Neural cell (in vitro differentiated cells): ENCODE data around the gene CRB3. TPM values are rescaled to one million over a fixed set of nuclear protein-coding genes. Genes with fewer than 3 reads are reported as not detected.

Source experiments
- H2AFZ ChIP-seq: fragments of 200-600, 300-800 bp; sonication (generic), shearing (Covaris generic); 2 replicates; pipeline ENCODE4 v1.6.0; 2014; ENCODE audit warnings: low read depth, mild to moderate bottlenecking, antibody characterized with exemption, low read length, moderate library complexity
- H3F3A ChIP-seq: fragments of 200-600 bp; shearing (Covaris generic); 2 replicates; pipeline ENCODE4 v1.6.1; 2016; ENCODE audit warnings: mild to moderate bottlenecking, moderate library complexity, mixed read lengths, antibody characterized with exemption, low read length; ENCODE audit not compliant: insufficient read depth, poor library complexity, severe bottlenecking
- H3K27ac ChIP-seq: fragments of 200-600, 300-800 bp; sonication (generic), shearing (Covaris generic); 2 replicates; pipeline ENCODE4 v1.5.1; 2014; ENCODE audit warnings: mild to moderate bottlenecking, low read length, moderate library complexity
- H3K27me3 ChIP-seq: fragments of 300-800, 200-600 bp; sonication (generic), shearing (Covaris generic); 2 replicates; pipeline ENCODE4 v1.6.0; 2014; ENCODE audit warnings: mild to moderate bottlenecking, low read depth, low read length, moderate library complexity; ENCODE audit not compliant: insufficient read depth
- H3K36me3 ChIP-seq: fragments of 300-800, 200-600 bp; sonication (generic), shearing (Covaris generic); 2 replicates; pipeline ENCODE4 v1.5.1; 2014; ENCODE audit warnings: mild to moderate bottlenecking, antibody characterized with exemption, low read length, moderate library complexity; ENCODE audit not compliant: insufficient read depth
- H3K4me2 ChIP-seq: fragments of 300-800, 200-600 bp; sonication (generic), shearing (Covaris generic); 2 replicates; pipeline ENCODE4 v1.6.0; 2014; ENCODE audit warnings: mild to moderate bottlenecking, low read length
- H3K4me3 ChIP-seq: fragments of 300-800, 200-600 bp; sonication (generic), shearing (Covaris generic); 2 replicates; pipeline ENCODE4 v1.5.1; 2014; ENCODE audit warnings: mild to moderate bottlenecking, low read length, moderate library complexity
- H3K79me2 ChIP-seq: fragments of 200-600 bp; shearing (Covaris generic); replicated peaks from 2 replicates; pipeline ENCODE4 v1.6.0; 2014; ENCODE audit warnings: mild to moderate bottlenecking, low read length, moderate library complexity; ENCODE audit not compliant: insufficient read depth
- H3K9ac ChIP-seq: fragments of 300-800, 200-600 bp; sonication (generic), shearing (Covaris generic); 2 replicates; pipeline ENCODE4 v1.6.1; 2016; ENCODE audit warnings: mild to moderate bottlenecking, low read length, mixed read lengths
- H3K9me2 ChIP-seq: fragments of 200-600 bp; shearing (Covaris generic); 2 replicates; pipeline ENCODE4 v1.6.1; 2016; ENCODE audit warnings: mild to moderate bottlenecking, low read length, mixed read lengths; ENCODE audit not compliant: insufficient read depth
- H3K9me3 ChIP-seq: fragments of 200-600, 300-800 bp; sonication (generic), shearing (Covaris generic); 2 replicates; pipeline ENCODE4 v1.6.1; 2016; ENCODE audit warnings: mild to moderate bottlenecking, mixed run types, low read length, moderate library complexity, mixed read lengths
- H4K20me1 ChIP-seq: fragments of 200-600 bp; shearing (Covaris generic); 2 replicates; pipeline ENCODE4 v1.6.1; 2016; ENCODE audit warnings: mild to moderate bottlenecking, mixed run types; ENCODE audit not compliant: insufficient read depth
- CTCF ChIP-seq: fragments of 450-650 bp; IDR thresholded peaks from 2 replicates; pipeline ENCODE4 v1.5.1; 2014; ENCODE audit warnings: antibody characterized with exemption, mild to moderate bottlenecking, moderate library complexity; ENCODE audit not compliant: poor library complexity, severe bottlenecking
- EP300 ChIP-seq: fragments of 450-650 bp; conservative IDR thresholded peaks from 2 replicates; pipeline ENCODE4 v1.6.1; 2014; ENCODE audit warnings: antibody characterized with exemption, mild to moderate bottlenecking, moderate library complexity; ENCODE audit not compliant: poor library complexity, severe bottlenecking
- EZH2 ChIP-seq: fragments of 200-600, 300-800 bp; shearing (Covaris generic), sonication (generic); IDR thresholded peaks from 2 replicates; pipeline ENCODE4 v1.6.1; 2014; ENCODE audit warnings: antibody characterized with exemption, low read length, borderline replicate concordance, mild to moderate bottlenecking; ENCODE audit not compliant: insufficient read depth, poor library complexity, severe bottlenecking
- MXI1 ChIP-seq: fragments of 450-650 bp; conservative IDR thresholded peaks from 2 replicates; pipeline ENCODE4 v1.6.1; 2014; ENCODE audit warnings: antibody characterized with exemption, mild to moderate bottlenecking; ENCODE audit not compliant: poor library complexity, severe bottlenecking
- POLR2AphosphoS5 ChIP-seq: IDR thresholded peaks from 2 replicates; pipeline ENCODE4 v1.6.1; 2012
- RAD21 ChIP-seq: fragments of 450-650 bp; conservative IDR thresholded peaks from 2 replicates; pipeline ENCODE4 v1.6.1; 2014; ENCODE audit warnings: antibody characterized with exemption, mild to moderate bottlenecking, moderate library complexity
- REST ChIP-seq: IDR thresholded peaks from 2 replicates; pipeline ENCODE4 v1.6.1; 2012; ENCODE audit warnings: borderline replicate concordance
- SMC3 ChIP-seq: fragments of 450-650 bp; conservative IDR thresholded peaks from 2 replicates; pipeline ENCODE4 v1.6.1; 2014; ENCODE audit warnings: antibody characterized with exemption, mild to moderate bottlenecking, moderate library complexity; ENCODE audit not compliant: poor library complexity
- TAF1 ChIP-seq: IDR thresholded peaks from 2 replicates; pipeline ENCODE4 v1.6.1; 2012; ENCODE audit warnings: low read depth
- polyA minus RNA-seq: library from RNA; depleted of rRNA, polyadenylated mRNA; stranded (reverse); fragments of >200 nt; gene quantifications from 2 replicates; pipeline ENCODE4 v1.2.3, GENCODE V29; 2014
- polyA plus RNA-seq: library from polyadenylated mRNA; depleted of rRNA; stranded (reverse); fragments of >200 nt; gene quantifications from 2 replicates; pipeline ENCODE4 v1.2.3, GENCODE V29; 2014

CRB3 gene
- polyA plus RNA-seq (0.43 TPM in 1 of 2 replicates, not detected in the other), polyA minus RNA-seq (not detected in 2 replicates)

GRCh38 chr19:6464070-6464873 lies at the start of gene CRB3:
Gene CRB3 (plus strand): TSS chr19:6464271. CDS start chr19:6464702, 431 bp downstream.
- no peak within 1 kb of the TSS for H2AFZ ChIP-seq
- H3F3A ChIP-seq = no peaks in the 10 kb centered on the region
- H3K9me2 ChIP-seq = no peaks in the 10 kb centered on the region
- H3K9me3 ChIP-seq = no peaks in the 10 kb centered on the region
- H3K36me3 ChIP-seq = no peaks in the 10 kb centered on the region
- H3K4me3 ChIP-seq = peak within 1 kb of the TSS; percentile 44
- peaks cover 38% of the 10 kb centered on the region for H3K27me3 ChIP-seq
- H3K9ac ChIP-seq = no peak within 1 kb of the TSS
- no peak within 1 kb of the TSS for H3K4me2 ChIP-seq
- TF ChIP-seq SMC3 (no peak), RAD21 (no peak), REST (no peak), TAF1 (no peak), EZH2 (no peak), EP300 (no peak), CTCF (no peak), POLR2AphosphoS5 (no peak), MXI1 (no peak)
- H3K79me2 ChIP-seq = no peaks in the 10 kb centered on the region
- H3K27ac ChIP-seq = no peak within 1 kb of the TSS
- H4K20me1 ChIP-seq = no peaks in the 10 kb centered on the region

GRCh38 chr19:6414793-6415590 lies 49.1 kb upstream of the CRB3 start:
- Histone ChIP-seq H3K27me3 (no peaks in the 10 kb centered on the region), H4K20me1 (peaks cover 8% of the 10 kb centered on the region), H3F3A (no peaks in the 10 kb centered on the region), H3K4me2 (no peak overlapping the region), H2AFZ (no peak overlapping the region), H3K4me3 (no peak overlapping the region), H3K9ac (no peak overlapping the region), H3K27ac (no peak overlapping the region), H3K9me2 (no peaks in the 10 kb centered on the region), H3K9me3 (no peaks in the 10 kb centered on the region), H3K79me2 (peaks cover 3% of the 10 kb centered on the region), H3K36me3 (no peaks in the 10 kb centered on the region)
- TF ChIP-seq RAD21 = no peak
- no peak for TF ChIP-seq TAF1
- TF ChIP-seq POLR2AphosphoS5 = no peak
- TF ChIP-seq REST = no peak
- TF ChIP-seq EP300 = no peak
- TF ChIP-seq CTCF = no peak
- no peak for TF ChIP-seq MXI1
- TF ChIP-seq SMC3 = no peak
- TF ChIP-seq EZH2 = no peak
